Muscle of arm (tissue), 14 donors: ENCODE results near the gene EFCAB14. TPM values are rescaled to one million over a fixed set of nuclear protein-coding genes. Genes with fewer than 3 reads are reported as not detected.
"Not testable (repeated sequence)": the region's sequence is repeated elsewhere in the genome, so short reads cannot be mapped to it uniquely, and the experiment has no call there.

Source experiments
- DNase-seq: peaks from one replicate; pipeline ENCODE4 v3.0.0-alpha.2; 2013
- long read RNA-seq, 11 donors: transcript quantifications; one replicate each; lab custom pipeline, GENCODE V29; 2026
- polyA plus RNA-seq, 12 donors: library from polyadenylated mRNA; unstranded; fragments of 120-200 nt; gene quantifications; one replicate each; pipeline ENCODE4 v1.2.1, GENCODE V29; 2013; ENCODE audit not compliant: insufficient read length in 12 of 12

EFCAB14 gene, protein sequence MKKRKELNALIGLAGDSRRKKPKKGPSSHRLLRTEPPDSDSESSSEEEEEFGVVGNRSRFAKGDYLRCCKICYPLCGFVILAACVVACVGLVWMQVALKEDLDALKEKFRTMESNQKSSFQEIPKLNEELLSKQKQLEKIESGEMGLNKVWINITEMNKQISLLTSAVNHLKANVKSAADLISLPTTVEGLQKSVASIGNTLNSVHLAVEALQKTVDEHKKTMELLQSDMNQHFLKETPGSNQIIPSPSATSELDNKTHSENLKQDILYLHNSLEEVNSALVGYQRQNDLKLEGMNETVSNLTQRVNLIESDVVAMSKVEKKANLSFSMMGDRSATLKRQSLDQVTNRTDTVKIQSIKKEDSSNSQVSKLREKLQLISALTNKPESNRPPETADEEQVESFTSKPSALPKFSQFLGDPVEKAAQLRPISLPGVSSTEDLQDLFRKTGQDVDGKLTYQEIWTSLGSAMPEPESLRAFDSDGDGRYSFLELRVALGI
- 100 to 1,000 TPM in 6 of 12 donors, 10 to 100 TPM in 6; 68.6 to 122 (median 100) TPM for polyA plus RNA-seq
- long read RNA-seq, donor 1, full-length matches to known transcripts, result 3 of 65 reads
- long read RNA-seq, donor 1, partial matches to known transcripts, result 62 of 65 reads
- long read RNA-seq, donor 1, other reads (novel, unspliced or antisense), result 0 of 65 reads
- long read RNA-seq, donor 2, full-length matches to known transcripts, result 14 of 30 reads
- long read RNA-seq, donor 2, partial matches to known transcripts, result 16 of 30 reads
- long read RNA-seq, donor 2, other reads (novel, unspliced or antisense), result 0 of 30 reads
- long read RNA-seq, donor 3, full-length matches to known transcripts, result 4 of 4 reads
- long read RNA-seq, donor 3, partial matches to known transcripts, result 0 of 4 reads
- long read RNA-seq, donor 3, other reads (novel, unspliced or antisense), result 0 of 4 reads
- long read RNA-seq, donor 4, full-length matches to known transcripts, result 2 of 2 reads
- long read RNA-seq, donor 4, partial matches to known transcripts, result 0 of 2 reads
- long read RNA-seq, donor 4, other reads (novel, unspliced or antisense), result 0 of 2 reads
- long read RNA-seq, donor 5, full-length matches to known transcripts, result 9 of 31 reads
- long read RNA-seq, donor 5, partial matches to known transcripts, result 22 of 31 reads
- long read RNA-seq, donor 5, other reads (novel, unspliced or antisense), result 0 of 31 reads
- long read RNA-seq, donor 6, full-length matches to known transcripts, result 6 of 6 reads
- long read RNA-seq, donor 6, partial matches to known transcripts, result 0 of 6 reads
- long read RNA-seq, donor 6, other reads (novel, unspliced or antisense), result 0 of 6 reads
- long read RNA-seq, donor 7, full-length matches to known transcripts, result 3 of 3 reads
- long read RNA-seq, donor 7, partial matches to known transcripts, result 0 of 3 reads
- long read RNA-seq, donor 7, other reads (novel, unspliced or antisense), result 0 of 3 reads
- long read RNA-seq, donor 8, full-length matches to known transcripts, result 12 of 48 reads
- long read RNA-seq, donor 8, partial matches to known transcripts, result 36 of 48 reads
- long read RNA-seq, donor 8, other reads (novel, unspliced or antisense), result 0 of 48 reads
- long read RNA-seq, donor 9, full-length matches to known transcripts, result 4 of 4 reads
- long read RNA-seq, donor 9, partial matches to known transcripts, result 0 of 4 reads
- long read RNA-seq, donor 9, other reads (novel, unspliced or antisense), result 0 of 4 reads
- long read RNA-seq, donor 10, full-length matches to known transcripts, result 6 of 11 reads
- long read RNA-seq, donor 10, partial matches to known transcripts, result 0 of 11 reads
- long read RNA-seq, donor 10, other reads (novel, unspliced or antisense), result 5 of 11 reads
- long read RNA-seq, donor 11, full-length matches to known transcripts, result 5 of 25 reads
- long read RNA-seq, donor 11, partial matches to known transcripts, result 20 of 25 reads
- long read RNA-seq, donor 11, other reads (novel, unspliced or antisense), result 0 of 25 reads

DNA sequence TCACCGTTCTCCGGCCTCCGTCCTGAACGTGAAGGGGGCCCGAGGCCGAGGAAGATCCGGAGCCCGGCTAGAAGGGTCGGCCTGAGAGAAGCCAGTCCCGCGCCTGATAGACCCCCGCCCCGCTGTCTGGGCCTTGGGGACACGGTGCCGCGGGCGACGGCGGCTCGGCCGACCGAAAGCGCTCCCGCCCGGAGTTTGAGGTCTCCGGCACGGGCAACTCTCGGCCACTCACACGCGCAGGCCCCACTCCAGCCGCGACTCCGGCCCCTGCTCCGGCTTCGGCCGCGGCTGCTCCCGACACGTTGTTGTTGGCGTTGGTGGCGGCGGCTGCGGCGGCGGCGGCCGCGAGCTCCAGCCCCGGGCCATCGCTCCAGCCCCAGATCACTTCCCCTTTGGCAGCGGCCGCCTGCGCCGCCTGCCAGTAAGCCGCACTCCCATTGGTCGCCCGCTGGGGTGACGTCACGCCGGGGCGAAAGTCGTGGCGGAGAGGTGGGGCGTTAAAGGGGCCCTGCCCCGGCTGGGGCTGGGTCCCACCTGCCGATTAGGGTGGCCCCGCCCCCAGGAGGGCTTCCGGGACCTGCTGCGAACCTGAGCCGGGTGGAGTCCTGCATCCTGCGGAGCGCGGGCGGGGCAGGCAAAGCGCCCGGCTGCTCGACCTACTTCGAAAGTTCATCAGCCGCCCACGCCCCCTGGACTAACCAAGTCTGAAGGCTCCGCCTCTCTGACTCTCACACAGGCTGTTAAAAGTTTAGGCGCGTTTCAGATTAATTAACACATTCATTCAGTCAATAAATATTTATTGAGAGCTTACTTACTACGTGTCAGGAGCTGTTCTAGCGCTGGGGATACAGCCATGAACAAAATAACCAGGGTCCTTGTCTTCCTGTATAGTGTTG is at the start of gene EFCAB14:
EFCAB14 (minus strand) TSS at position 388 of the 896 bp plus-strand sequence. CDS start 1,027 bp downstream, outside the sequence.
- DNase-seq, result peak; percentile 96

DNA sequence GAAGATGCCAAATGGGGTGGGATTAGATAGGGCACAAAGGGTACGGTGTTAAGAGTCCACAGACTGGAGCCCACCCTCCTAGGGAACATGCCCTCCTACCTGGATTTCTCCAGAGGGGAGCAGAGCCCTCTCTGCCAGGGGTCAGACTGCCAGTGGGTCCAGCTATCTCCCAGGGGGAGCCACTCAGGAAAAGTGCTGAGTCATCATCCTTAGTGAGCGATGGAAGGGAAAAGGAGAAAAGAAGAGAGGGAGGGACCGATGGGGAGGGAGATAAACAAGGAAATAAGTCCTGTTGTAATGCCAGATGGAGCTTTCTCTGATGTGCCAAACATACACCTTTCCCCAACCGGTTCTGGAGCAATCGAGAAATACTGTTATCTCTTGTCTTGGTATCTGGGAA is 49.5 kb upstream of the EFCAB14 start:
- no peak for DNase-seq

DNA sequence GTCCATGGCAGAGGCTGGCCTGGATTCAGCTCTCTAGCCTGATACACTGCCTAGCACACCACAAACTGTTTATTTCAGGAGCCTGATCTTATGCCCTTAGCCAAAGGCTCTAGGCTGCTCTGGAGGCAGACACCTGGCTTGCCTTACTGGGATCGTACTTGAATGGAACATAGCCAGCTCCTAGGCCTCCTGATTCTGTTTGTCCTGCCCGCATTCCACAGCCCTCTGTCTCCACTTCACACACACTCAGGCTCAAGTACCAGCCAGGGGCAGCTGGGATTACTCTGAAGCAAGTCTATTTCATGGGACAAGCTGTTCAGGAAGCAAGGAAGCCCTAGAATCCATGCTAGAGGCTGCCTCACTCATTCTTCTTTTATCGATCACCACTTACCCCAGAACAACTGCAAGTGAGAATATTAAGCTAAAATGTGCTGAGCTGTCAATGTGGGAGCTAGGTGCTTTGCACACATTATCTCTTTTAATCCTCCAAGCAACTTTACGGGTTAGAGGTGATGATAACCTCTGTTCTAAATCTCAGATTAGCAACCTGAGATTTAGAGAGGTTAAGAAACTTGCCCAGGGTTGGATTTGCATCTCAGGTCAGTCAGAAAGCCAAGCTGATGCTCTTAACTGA is 48.9 kb upstream of the EFCAB14 start:
- DNase-seq, result no peak

DNA sequence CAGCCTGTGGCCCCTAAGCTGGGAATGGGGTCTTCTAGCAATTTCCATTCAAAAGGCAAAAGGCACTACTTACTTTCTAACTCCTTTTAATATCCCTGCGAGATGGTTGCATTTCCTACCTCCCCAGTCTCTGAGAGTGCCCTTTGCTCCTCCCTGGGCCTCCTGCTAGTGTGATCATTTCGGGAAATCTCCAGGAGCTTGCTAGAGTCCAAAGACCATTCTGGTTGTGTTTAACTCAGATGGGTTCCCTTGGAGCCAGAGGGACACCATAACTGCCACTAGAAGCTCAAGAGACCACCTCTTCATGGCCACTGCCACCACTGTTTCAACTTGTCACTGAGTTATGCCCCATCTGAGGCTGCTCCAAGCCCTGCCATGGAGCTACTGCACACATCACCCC is 45.5 kb upstream of the EFCAB14 start:
- no peak for DNase-seq

DNA sequence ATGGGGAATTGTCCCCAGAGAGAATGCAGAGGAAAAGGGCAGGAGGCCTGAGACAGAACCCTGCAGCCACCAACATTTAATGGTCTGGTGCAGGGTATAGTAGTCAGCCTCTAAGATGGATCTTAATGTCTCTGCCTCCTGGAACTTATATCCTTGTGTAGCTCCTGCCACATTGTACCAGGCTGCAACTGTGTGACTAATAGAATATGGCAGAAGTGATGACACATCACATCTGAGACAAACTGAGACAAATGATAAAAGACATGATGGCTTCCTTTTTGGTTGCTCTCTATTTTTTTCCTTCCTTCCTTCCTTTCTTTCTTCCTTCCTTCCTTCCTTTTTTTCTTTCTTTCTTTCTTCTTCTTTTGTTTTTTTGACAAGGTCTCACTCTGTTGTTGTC is 42.8 kb upstream of the EFCAB14 start:
- no peak for DNase-seq

DNA sequence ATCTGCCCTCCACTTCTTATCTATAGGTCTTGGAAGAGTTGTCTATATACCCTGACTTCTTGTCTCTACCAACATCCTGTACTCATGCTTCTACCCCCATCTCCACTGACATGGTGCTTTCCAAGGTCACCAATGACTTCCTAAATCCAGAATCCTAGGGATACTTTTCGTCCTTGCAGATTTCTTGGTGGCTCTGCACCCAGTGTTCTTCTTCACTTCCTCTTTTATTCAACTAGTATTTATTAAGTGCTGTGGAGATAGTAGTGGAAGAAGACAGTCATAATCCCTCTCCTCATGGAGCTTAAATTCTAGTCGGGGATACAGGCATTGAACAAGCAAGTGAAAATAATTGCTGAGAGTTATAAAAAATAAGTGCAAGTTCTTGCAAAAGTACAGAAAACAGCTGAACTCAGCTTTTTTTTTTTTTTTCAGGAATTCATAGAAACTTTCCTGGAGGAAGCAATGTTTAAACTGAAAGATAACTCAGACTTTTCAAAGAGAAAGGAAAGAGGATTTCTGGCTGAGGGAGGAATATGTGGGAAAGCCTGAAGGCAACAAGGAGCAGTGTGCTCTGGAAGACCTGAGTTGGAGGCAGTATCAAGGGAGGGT is 41.7 kb upstream of the EFCAB14 start:
- no peak for DNase-seq

DNA sequence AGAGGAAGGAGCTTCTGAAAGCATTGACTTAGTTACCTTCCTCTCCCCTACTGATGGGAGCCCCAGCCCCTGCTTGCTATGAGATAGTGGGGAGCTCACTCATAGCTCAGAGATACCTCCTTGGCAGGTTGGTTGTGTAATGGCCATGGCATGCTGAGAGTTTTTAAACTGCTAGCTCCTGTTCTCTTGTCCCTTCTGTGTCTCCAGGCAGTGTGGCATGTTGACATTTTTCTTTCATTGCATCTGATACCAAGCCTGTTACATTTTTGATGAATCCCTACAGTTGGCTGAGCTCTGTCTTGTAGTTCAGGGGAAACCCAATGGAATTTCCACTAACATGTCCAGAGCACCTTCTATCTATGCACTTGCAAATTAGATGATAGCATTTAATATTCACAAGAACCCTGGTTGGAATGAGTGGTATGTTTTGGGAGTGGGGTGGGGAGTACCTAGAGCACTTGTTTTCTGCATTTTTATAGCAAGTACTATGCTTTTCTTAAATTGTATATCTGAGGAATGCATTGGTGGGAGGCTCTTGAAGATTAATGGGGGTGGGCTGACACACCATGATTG is 39.1 kb upstream of the EFCAB14 start:
- no peak for DNase-seq

DNA sequence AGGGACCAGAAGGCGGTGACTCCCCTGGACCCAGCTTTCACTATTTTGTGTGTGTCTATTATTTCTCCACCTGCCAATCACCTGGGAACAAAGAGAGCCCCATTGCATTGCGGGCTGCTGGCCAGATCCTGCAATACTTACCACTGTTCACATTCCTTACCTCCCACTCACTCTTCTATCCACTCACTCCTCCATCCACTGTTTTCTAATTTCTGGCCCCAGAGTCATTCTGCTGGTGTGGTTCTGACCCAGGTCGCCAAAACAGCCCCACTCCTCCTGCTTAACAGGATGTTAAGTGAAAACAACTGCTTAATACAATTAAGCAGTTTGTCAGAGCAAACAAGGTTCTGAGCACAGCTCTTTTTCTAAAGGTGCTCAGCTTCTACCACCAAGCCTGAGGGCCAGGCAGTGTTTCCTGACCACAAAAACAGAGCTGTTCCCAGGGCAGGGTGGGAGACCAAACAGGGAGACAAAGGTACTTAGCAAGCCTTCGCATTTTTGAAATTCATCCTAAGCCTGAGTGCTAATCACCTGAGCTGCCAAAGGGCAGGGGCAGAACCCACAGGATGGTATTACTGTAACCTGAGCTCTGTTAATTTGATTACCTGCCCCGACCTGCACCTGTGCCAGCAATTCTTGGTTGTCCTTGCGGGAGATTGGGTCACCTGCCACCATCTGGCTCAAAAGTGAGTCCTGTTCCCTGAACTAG is 38.5 kb upstream of the EFCAB14 start:
- no peak for DNase-seq

DNA sequence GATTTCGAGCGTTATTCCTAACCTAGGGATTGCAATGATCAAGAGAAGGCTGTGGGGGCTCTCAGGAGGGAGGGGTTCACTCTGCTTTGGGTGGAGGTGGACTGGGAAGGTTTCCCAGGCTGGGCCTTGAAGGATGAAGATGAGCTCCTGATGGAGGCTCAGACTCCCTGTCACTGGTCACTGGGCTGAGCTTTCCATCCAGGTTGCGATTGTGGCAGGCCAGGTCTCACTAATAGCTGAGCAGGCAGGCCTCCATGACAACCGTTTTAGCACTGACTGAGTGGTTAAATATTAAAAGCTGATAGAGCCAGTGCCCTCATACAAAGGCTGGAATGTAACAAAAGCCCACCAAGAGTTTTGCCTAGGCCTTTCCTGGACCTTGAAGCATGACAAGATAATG is 36.2 kb upstream of the EFCAB14 start:
- no peak for DNase-seq

DNA sequence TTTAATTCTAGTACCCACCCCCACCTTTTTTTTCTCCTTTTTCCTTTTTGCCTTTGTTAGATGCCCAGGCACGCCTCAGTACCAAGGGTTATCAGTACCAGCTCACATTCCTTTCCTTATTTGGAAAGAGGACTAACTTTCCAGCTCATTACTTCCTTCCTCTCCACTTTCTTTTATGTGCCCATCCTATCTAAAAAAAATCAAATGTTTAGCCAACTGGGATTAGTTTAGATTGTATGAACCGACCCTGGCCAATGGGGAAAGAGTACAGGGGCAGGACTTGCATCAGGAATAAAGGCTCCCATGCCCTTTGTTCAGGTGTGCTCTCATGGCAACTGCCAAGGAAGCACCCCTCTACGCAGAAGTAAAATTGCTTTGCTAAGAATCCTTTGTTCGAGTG is 35.8 kb upstream of the EFCAB14 start:
- not testable (repeated sequence) for DNase-seq

DNA sequence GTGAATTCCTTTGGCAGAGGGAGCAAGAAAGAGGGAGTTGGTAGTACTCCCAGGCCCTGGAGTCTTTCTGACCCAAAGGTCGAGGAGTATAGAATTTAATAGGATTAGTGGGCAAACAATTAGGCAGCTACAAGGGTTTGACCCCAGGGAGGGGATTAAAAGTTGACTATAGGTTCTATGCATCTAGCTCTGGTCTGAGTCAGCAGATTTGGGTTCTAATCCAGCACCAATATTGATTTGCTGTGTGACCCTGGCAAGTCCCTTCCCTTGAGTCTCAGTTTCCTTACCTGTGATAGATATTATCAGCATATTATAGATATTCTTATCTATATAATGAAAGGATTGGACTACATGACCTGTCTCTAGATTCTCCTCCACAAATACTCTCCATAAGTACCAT is 35.1 kb upstream of the EFCAB14 start:
- no peak for DNase-seq

DNA sequence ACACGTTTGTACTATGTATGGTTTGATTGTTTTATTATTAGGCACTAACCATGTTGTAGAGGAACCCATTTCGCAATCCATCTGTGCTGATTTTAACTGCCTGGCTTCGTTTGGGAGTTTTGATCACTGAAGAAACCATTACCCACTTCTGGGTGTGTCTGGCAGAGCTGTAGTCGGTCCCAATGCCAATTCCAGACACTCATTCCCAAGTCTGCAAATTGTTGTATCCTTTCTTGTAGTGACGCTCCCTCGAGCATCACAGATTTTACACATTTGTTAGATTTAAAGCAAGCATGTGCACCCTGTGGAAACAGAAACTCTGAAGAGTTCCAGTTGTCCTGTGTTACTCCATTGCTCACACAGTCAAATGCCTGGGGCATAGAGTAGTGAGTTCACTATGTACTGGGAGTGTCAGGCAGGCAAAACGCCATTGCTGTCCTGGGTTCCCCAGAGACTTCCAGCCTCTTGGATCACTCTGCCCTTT is 31.0 kb upstream of the EFCAB14 start:
- no peak for DNase-seq

DNA sequence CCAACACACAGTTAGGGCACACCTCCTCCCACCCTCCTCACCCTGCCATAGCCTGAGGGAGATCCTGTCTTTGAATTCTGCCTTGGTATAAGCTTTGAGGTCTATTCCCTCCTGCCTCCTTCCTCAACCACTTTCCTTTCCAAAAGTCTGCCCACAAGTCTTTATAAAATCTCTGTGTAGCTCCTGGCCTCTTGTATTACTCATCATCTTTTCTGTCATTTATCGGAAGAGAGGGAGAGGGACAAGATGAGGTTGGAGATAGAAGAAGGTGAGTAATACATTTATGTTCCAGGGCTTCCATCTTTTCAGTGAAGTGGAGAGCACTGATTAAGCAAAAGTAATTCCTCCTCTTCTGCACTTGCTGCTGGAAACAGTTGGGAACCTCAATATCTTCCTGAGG is 30.5 kb upstream of the EFCAB14 start:
- no peak for DNase-seq

DNA sequence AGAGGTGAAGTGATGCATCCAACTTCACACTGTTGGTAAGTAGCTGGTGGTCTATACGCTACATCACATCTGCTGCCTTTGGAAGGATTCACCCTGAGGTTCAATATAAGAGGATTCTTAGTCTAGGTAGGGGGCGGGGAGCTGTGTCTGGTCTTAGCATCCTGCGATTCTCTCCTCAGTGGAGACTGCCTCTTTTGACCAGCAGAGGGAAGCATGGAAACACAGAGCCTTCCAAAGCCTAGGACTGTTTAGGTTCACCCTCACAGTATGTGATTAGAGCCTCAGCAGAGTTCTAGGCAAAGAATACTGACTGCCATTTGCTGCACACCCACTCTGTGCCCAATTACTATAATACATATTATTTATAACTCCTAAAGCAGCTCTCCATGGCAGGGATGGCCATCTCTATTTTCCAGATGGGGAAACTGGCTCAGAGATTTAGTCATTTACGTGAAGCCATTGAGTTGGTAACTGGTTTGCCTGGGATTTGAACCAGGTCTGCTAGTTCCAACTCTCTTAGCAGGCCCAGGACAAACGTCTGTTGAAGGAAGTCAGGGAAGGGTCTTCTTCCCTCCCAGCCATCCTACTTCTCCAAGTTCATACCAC is 28.9 kb upstream of the EFCAB14 start:
- peak; percentile 17 for DNase-seq

DNA sequence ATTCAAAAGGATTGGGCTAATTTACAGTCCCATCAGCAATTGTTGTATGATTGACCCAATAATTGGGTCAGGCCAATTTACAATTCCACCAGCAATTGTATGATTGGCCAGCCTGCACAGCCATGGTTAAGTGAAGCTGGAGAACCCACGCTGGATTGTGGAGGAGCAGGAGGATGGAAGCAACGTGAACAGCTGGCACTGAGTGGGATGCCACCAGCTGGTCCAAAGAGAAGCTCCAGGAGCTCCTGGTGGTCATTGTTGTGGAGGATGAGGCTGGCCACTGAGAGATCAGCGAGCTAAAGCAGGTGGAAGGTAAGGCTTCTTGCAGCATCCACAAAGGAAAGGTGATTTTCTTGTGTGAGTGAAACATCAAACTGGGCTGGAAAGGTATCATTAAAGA is 23.2 kb upstream of the EFCAB14 start:
- DNase-seq, result no peak

DNA sequence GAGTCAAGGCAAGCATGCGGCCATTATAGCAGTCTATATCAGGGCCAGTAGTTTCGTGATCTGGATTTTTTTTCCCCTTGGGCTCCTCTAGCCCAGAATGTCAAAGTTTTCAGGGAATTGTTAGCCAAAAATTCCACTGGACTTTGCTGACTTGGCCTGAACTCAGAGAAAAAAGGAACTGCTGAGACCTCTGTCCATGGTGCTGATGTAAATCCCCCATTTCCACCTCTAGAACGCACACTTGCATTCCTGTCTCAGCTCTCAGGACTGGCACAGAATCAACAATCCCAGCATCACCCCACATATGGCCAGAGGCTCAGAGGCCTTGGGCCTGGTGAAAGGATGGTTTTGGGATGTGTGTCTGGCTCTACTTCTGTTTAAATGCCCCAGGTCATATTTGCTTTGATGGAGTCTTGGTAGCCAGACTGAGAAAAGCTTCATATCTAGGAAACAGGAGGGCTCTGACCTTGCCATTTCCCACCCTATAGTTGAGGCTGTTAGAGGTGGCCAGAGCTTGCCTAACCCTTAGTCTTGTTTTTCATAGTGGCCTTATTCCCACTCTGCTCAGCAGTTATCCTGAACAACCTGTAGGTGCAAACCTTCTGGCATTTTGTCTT is 16.9 kb upstream of the EFCAB14 start:
- DNase-seq, result peak; percentile 54
